Cerebellar nuclear complex (tissue), 1 donor: ENCODE data around the gene VEGFA.
"Not testable (repeated sequence)": the region's sequence is repeated elsewhere in the genome, so short reads cannot be mapped to it uniquely, and the experiment has no call there.

Experiments
- DNase-seq, 2 experiments: peaks; one replicate each; lab custom pipeline; 2025; lab: John Stamatoyannopoulos, UW

VEGFA gene

GRCh38 chr6:43803055-43803782 is 33.2 kb downstream of the VEGFA start:
- no peak for DNase-seq

- DNase-seq, result no peak
Measured at GRCh38 chr6:43803783-43804549, 34.0 kb downstream of the VEGFA start.

GRCh38 chr6:43804550-43805223 is 34.7 kb downstream of the VEGFA start:
- DNase-seq, result no peak

- no peak for DNase-seq
Measured at GRCh38 chr6:43805699-43806042, 35.7 kb downstream of the VEGFA start.

- no peak for DNase-seq
Measured at GRCh38 chr6:43806043-43806757, 36.2 kb downstream of the VEGFA start.

- DNase-seq, result no peak
Measured at GRCh38 chr6:43806758-43807227, 36.8 kb downstream of the VEGFA start.

- DNase-seq, result no peak
Measured at GRCh38 chr6:43807228-43808061, 37.4 kb downstream of the VEGFA start.

GRCh38 chr6:43808412-43808811 is 38.4 kb downstream of the VEGFA start:
- no peak for DNase-seq

GRCh38 chr6:43809417-43810305 is 39.6 kb downstream of the VEGFA start:
- no peak for DNase-seq

- no peak for DNase-seq
Measured at GRCh38 chr6:43810965-43811732, 41.1 kb downstream of the VEGFA start.

- no peak for DNase-seq
Measured at GRCh38 chr6:43811733-43812099, 41.7 kb downstream of the VEGFA start.

GRCh38 chr6:43812850-43813578 is 43.0 kb downstream of the VEGFA start:
- DNase-seq, result no peak

GRCh38 chr6:43814111-43814510 is 44.1 kb downstream of the VEGFA start:
- DNase-seq, result no peak

GRCh38 chr6:43814865-43815264 is 44.9 kb downstream of the VEGFA start:
- no peak for DNase-seq

GRCh38 chr6:43817192-43817591 is 47.2 kb downstream of the VEGFA start:
- no peak for DNase-seq

GRCh38 chr6:43818973-43819372 is 49.0 kb downstream of the VEGFA start:
- DNase-seq, result not testable (repeated sequence)

GRCh38 chr6:43819958-43820357 is 49.9 kb downstream of the VEGFA start:
- DNase-seq, result no peak

- no peak for DNase-seq
Measured at GRCh38 chr6:43820486-43820885, 50.5 kb downstream of the VEGFA start.
